ENCODE results near the gene SGSM2.

- TF ChIP-seq CTCF (IDR thresholded peaks at IDR 0.05) (no peak), POLR2A (IDR thresholded peaks at IDR 0.05) (no peak)
Observed at GRCh38 chr17:2419486-2419885, 82.2 kb downstream of the SGSM2 start.

All from suprapubic skin (tissue), 3 donors.